T-helper 2 cell treated with Interferon-gamma antibody and Interleukin-4, amounts not matched to agents 5 μg/mL and 100 μg/mL, for 36 hours (primary cell): Measurements from ENCODE around the gene COL7A1.

Experiments
- DNase-seq: peaks from one replicate; pipeline ENCODE4 v3.0.0; 2021; ENCODE audit warnings: low spot score
- H3K27ac Mint-ChIP-seq: one replicate; pipeline ENCODE4 v1.8.0; 2021; ENCODE audit warnings: mild to moderate bottlenecking, mixed read lengths
- H3K27me3 Mint-ChIP-seq: one replicate; pipeline ENCODE4 v1.8.0; 2021; ENCODE audit warnings: low read depth, mixed read lengths
- H3K36me3 Mint-ChIP-seq: one replicate; pipeline ENCODE4 v1.8.0; 2021; ENCODE audit warnings: low read depth, mixed read lengths
- H3K4me1 Mint-ChIP-seq: one replicate; pipeline ENCODE4 v1.8.0; 2021; ENCODE audit warnings: low read depth, mixed read lengths
- H3K4me3 Mint-ChIP-seq: one replicate; pipeline ENCODE4 v1.8.0; 2022; ENCODE audit warnings: mild to moderate bottlenecking, moderate library complexity, mixed read lengths
- H3K9me3 Mint-ChIP-seq: one replicate; pipeline ENCODE4 v1.8.0; 2021; ENCODE audit warnings: mixed read lengths

Gene COL7A1

DNA sequence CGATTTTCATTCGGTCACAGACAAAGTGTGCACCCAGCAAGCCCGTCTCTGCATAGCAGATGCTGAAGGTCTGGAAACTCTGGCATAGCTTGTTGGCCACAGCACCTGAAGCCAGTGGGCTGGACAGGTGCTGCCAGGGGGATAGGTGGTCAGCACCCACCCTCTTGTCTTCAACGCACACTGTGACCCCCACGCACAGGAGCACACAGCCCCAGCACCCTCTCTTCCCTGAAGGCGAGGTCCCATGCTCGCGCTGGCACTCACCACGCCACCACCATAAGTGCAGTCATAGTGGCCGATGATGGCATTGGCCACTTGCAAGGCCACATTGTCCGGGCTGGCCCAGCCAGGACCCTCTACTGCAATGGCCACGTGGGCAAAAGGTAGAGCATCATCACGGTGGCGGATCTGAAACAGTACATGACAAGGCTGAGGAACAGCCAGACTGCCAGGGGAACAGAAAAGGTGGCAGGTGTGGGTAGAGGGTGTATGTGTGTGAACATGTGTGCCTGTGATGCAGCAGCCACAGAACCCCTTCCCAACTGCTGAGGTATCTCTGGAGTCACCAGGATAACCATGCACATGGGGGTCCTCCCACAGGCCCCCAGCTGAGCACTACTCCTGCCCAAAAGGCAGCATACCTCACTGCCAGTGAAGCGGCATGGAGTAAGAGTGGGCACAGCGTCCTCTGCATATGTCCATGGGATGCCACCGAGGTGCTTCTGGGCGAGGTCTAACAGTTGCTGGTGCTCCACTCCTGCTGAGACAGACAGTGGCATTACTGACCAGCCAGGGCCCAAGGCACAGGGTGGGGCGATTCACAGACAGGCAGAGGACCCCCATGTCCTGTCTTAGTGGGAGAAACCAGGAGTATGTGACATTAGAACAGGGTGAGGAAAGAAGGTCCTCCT, 5.8 kb upstream of the COL7A1 start:
- H3K4me1 Mint-ChIP-seq = no peaks in the 10 kb centered on the region
- H3K27me3 Mint-ChIP-seq = peaks cover 3% of the 10 kb centered on the region
- no peak for DNase-seq
- no peak overlapping the region for H3K4me3 Mint-ChIP-seq
- H3K9me3 Mint-ChIP-seq = no peaks in the 10 kb centered on the region
- H3K36me3 Mint-ChIP-seq = peaks cover 40% of the 10 kb centered on the region
- no peak overlapping the region for H3K27ac Mint-ChIP-seq

DNA sequence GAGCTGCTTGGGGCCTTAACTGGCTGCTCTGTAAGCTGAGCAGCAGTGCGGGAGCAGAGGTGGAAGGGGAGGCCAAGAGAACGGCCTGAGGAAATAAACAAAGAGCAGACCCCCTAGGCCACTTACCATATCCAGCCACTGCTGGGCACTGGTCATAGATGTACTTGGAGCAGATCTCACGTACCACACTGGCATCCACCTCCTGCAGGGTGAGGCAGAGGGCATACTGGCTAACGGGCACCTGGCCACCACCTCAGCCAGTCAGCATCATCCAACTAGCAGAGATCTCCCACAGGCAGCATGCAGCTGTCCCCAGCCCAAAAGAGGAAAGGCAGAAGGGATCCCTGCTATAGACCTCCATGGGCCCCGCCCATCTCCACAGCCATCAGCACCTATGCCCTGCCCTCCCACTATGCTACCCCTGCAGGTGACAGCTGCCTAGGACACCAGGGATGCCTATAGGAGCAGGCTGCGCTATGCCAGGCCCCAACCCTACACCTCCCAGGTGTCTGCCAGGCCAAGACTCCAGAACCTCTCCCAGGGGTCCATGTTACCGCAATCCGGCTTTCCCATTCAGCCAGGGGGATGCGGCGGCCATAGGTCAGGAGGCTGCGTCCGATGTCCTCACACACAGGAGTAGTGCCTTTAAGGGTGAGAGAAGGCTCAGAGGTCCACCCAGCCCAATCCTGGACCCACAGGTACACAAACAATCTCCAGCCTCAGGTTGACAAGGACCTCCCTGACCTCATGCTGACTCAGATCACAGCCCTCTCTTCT, 4.6 kb upstream of the COL7A1 start:
- no peak for DNase-seq
- Mint-ChIP-seq H3K9me3 (no peaks in the 10 kb centered on the region), H3K27ac (no peak overlapping the region), H3K27me3 (peaks cover 5% of the 10 kb centered on the region), H3K4me3 (no peak overlapping the region), H3K36me3 (peaks cover 30% of the 10 kb centered on the region), H3K4me1 (no peaks in the 10 kb centered on the region)

DNA sequence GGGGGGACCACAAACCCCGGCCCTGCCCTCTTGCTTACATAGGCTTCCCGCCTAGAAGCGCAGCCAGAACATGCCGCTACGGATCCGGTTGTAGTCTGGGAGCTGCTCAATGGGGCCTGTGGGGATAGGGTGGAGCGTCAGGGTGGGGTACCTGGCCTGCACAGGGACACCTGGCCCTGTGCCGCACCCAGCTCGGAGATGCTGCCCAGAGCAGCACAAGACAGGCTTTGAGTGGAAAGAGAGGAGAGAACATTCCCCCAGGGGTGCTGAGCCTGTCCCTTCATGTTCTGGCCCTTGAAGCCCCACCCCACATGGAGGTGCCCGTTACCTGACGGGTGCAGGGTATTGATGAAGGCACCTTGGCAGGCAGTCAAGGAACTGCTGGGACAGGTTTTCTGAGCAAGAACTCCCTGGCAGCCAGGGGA, 4.0 kb upstream of the COL7A1 start:
- Mint-ChIP-seq H3K27me3 (peaks cover 11% of the 10 kb centered on the region), H3K9me3 (no peaks in the 10 kb centered on the region), H3K36me3 (peaks cover 25% of the 10 kb centered on the region), H3K27ac (no peak overlapping the region), H3K4me1 (no peaks in the 10 kb centered on the region), H3K4me3 (no peak overlapping the region)
- no peak for DNase-seq

DNA sequence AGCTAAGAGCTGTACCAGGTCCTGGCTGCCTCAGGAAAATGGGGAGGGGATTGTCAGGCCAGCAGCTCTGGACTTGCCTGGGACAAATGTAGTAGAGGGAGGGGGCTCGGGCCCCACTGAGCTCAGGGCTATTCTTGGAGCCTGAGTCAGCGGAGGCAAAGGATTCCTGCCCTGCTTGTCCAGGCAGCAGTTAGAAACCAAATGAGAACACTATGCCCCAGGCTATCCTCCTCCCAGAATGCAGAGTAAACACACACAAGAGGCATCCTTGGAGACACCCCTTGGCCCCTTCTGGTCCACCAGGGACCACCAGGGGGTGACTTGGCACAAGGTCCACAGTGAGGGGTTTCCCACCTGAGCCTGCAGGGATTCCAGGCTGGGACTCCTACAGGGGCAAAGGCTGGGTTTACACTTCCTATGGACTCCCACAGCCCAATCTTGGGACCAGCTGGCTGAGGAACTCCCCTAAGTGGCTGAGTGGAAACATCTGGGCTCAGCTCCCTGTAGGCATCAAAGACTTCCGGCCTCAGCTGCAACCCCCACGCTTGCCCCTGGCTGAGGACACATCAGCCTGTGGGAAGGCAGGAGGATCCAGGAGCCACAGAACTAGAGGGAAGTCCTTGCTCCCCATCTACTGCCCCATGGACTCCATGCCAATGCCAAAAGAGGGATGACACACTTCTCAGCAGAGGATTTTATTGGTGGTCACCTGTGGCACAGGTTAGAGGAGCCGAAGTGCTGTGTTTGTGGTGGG, 3.4 kb upstream of the COL7A1 start:
- no peaks in the 10 kb centered on the region for H3K9me3 Mint-ChIP-seq
- peaks cover 13% of the 10 kb centered on the region for H3K27me3 Mint-ChIP-seq
- DNase-seq = no peak
- H3K4me3 Mint-ChIP-seq = no peak overlapping the region
- H3K36me3 Mint-ChIP-seq = peaks cover 20% of the 10 kb centered on the region
- H3K4me1 Mint-ChIP-seq = no peaks in the 10 kb centered on the region
- no peak overlapping the region for H3K27ac Mint-ChIP-seq

DNA sequence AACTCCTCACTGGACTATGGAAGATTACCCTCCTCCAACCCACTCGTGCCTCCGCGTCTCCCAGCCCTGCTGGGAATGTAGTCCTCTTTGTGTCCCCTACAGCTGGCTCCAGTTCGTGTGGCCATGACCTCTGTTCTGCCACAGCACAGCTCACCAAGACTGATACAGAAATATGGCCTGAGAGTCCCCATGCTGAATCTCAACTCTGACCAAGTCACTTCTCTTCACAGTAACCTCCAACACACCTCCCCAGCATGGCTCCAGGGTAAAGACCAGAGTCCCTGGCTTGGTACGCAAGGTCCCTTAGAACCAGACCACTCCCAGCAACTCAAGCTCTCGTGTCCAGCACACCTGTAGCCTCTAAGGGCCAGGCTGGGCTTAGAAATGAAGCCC, 2.3 kb upstream of the COL7A1 start:
- Mint-ChIP-seq H3K4me1 (no peaks in the 10 kb centered on the region), H3K9me3 (no peaks in the 10 kb centered on the region), H3K36me3 (peaks cover 14% of the 10 kb centered on the region), H3K4me3 (no peak overlapping the region), H3K27ac (no peak overlapping the region), H3K27me3 (peaks cover 13% of the 10 kb centered on the region)
- DNase-seq = no peak

DNA sequence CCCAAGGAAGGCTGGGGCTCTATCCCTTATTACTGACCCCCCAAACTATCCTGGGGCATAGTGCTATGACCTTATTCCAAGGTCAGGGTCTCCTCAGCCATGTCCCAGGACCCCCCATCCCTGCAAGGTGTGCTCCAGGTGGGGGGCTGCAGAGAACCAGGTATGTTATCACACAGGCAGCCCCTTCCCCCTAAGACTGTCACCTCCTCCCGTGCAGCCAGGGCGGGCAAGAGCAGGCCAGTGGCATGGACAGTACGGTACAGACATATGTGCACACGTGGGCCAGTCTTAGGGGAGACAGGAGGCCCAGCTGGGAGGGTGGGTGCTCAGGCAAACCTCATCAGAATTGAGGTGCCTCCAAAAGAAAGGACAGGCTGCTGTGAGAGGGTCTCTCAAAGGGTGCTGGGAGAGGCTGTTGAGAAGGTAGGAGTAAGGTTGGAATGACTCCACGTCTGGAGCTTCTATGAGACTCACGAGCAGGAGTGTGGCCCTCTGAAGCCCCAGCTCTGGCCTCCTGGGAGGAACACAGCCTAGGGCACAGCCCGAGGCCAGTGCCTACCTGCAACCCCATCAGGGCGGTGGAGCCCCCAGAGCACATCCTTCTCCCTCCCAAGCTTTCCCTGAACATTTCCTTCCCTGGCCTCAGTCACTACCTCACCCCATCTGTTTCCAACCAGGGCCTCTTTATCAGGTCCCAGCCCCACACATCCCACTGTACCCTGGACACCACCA, 1.7 kb upstream of the COL7A1 start:
- no peaks in the 10 kb centered on the region for H3K4me1 Mint-ChIP-seq
- H3K4me3 Mint-ChIP-seq = no peak overlapping the region
- H3K36me3 Mint-ChIP-seq = peaks cover 11% of the 10 kb centered on the region
- H3K9me3 Mint-ChIP-seq = no peaks in the 10 kb centered on the region
- H3K27me3 Mint-ChIP-seq = peaks cover 13% of the 10 kb centered on the region
- DNase-seq = no peak
- no peak overlapping the region for H3K27ac Mint-ChIP-seq

DNA sequence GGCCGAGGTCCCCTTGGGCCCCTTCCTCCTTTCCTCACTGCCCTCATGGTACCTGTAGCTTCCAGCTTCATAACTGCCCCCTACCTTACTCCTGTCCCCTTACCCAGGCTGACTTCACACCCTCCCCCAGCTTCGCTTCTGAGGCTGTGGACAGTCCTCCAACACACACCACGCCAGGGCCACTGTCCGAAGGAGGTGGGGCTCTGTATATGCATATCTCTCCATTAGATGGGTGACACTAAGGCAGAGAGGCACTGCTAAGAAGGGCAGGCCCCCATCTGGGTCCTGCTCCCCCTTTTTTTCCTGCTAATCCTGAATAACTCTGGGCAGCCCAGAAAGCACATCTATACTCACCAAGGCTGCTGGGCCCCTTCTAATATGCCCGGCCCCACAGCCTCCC, 1.0 kb upstream of the COL7A1 start:
- Mint-ChIP-seq H3K27ac (no peak overlapping the region), H3K4me3 (no peak overlapping the region), H3K4me1 (no peaks in the 10 kb centered on the region), H3K36me3 (peaks cover 9% of the 10 kb centered on the region), H3K27me3 (peaks cover 13% of the 10 kb centered on the region), H3K9me3 (no peaks in the 10 kb centered on the region)
- no peak for DNase-seq

DNA sequence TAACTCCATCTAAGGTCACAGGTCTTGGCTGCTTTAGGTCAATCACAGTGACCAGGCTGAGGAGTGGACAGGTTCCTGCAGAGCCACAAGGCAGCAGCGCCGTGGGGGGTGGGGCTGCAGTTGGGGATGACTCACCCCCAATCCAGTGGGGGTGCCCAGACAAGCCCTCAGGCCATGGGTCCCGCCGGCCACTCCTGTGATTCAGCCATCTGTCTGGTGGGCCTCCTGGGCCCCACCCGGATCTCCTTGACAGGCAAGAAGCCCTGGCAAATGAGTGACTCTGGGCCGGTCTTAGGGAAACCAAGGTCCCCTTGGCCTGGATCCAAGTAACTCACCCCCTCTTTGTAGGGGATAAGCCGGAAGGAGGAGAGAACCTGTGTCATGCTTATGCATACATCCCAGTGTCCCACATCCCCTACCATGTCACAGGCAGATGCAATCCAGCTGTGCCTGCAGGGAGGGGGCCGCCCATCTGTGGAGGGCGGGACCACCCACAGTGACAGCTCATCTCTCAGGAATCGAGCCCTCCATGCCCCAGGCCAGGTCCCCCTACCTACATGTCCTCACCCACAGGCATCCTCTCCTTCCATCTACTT, 495 bp upstream of the COL7A1 start:
- Mint-ChIP-seq H3K4me3 (no peak overlapping the region), H3K27ac (no peak overlapping the region), H3K27me3 (peaks cover 13% of the 10 kb centered on the region), H3K36me3 (peaks cover 6% of the 10 kb centered on the region), H3K4me1 (no peaks in the 10 kb centered on the region), H3K9me3 (no peaks in the 10 kb centered on the region)
- DNase-seq = no peak

DNA sequence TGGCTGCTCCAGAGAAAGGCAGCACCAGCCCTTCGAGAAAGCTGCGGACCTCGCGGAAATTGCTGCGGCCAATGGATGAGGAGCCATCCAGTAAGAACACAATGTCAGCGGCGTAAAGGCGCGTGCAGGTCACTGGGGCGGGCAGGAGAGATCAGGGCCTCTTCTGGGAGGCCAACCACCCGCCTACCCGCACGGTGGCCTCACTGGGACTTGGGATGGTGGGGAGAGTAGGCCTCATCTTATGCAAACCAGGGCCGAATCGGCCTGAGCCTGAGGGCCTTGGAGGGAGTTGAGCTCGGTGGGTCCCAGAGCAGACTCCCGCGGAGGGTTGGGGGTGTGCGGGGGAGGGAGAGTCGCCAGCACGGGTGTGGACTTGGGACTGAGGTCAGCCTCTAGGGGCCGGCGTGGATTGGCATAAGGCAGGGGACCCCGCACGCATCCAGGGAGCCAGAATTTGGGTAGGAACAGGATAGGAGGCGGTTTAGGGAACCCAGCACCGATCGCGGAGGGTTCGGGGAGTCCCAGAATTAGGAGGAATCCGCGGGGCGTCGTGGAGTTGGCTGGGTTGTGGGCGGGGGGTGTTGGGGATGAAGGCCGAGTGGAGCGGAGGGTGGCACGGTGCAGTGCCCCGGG, 596 bp downstream of the COL7A1 start:
- Mint-ChIP-seq H3K36me3 (no peaks in the 10 kb centered on the region), H3K9me3 (no peaks in the 10 kb centered on the region), H3K27me3 (peaks cover 17% of the 10 kb centered on the region), H3K4me3 (no peak overlapping the region), H3K27ac (no peak overlapping the region), H3K4me1 (no peaks in the 10 kb centered on the region)
- no peak for DNase-seq

DNA sequence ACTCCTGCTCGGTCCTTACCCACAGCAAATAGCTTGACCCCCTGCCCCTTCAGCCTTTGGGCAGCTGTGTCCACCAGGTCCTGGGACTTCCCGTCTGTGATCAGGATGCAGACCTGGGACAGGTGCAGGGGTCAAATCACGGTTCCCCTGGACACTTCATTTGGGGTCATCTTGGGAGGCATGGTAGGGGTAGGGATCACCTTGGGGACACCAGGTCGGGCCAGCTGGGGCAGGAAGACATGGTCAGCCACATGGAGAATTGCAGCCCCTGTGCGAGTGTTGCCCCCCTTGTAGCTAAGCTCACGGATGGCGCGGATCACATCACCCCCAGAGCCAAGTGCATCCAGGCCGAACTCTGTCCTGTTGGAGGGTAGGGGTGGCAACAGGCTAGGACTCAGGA, 1.8 kb downstream of the COL7A1 start:
- H3K4me1 Mint-ChIP-seq = no peaks in the 10 kb centered on the region

DNA sequence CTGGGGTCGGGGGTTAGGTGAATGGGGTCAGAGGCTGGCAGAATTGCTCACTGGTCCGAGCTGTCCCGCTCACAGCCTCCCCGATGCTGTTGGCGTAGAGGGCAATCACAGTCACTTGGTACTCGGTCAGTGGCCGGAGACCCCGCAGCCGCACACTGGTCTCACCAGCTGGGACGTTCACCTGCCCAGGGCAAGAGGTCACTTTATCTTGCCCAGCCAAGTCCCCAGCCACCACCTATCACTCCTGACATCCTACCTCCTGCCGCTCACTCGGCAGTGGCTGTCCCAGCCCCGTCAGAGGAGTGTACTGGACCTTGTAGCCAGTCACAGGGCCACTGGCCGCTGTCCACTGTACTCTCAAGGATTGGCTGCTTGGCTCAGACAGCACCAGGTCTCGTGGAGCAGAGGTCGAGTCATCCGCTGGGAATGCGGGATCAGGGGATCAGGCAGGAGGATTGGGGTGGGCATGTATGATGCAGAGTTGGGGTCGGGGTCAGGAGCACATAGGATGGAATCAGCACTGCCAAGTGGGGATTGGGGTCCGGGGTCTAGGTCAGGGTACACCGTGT, 2.5 kb downstream of the COL7A1 start:
- Mint-ChIP-seq H3K27me3 (peaks cover 22% of the 10 kb centered on the region), H3K27ac (no peak overlapping the region), H3K4me1 (no peaks in the 10 kb centered on the region), H3K9me3 (no peaks in the 10 kb centered on the region), H3K4me3 (no peak overlapping the region), H3K36me3 (no peaks in the 10 kb centered on the region)
- no peak for DNase-seq

More for the DNA sequence above, 1.8 kb downstream of the COL7A1 start:
- H3K36me3 Mint-ChIP-seq = no peaks in the 10 kb centered on the region
- DNase-seq = no peak
- H3K9me3 Mint-ChIP-seq = no peaks in the 10 kb centered on the region
- no peak overlapping the region for H3K4me3 Mint-ChIP-seq
- H3K27me3 Mint-ChIP-seq = peaks cover 22% of the 10 kb centered on the region
- H3K27ac Mint-ChIP-seq = no peak overlapping the region

DNA sequence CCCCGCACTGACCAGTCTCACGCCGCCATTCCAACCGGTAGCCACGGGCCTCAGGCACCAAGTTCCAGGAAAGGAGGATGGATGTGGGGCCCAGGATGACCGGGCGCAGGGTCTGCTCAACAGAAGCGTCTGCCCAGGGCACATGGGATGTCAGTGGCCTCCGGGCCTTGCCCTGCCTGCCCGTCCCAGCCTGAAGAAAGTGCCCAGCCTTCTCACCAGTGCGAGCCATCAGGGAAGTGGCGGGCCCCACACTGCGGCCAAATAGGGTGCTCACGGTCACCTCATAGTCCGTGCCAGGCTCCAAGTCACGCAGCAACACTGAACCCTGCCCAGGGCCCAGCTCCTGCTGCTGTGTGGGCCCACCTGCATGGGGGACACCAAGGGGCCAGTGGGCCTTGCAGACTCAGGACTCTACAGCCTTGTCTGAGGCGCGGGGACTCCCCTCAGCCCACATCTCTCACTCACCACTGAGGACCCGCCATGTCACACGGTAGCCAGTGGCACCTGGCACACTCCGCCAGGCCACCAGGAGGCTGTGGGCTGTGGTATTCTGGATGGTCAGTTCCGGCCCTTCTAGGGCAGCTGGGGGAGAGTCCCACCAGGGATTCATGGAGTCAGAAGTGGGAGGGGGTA, 3.1 kb downstream of the COL7A1 start:
- Mint-ChIP-seq H3K4me1 (no peaks in the 10 kb centered on the region), H3K9me3 (no peaks in the 10 kb centered on the region), H3K4me3 (no peak overlapping the region), H3K27me3 (peaks cover 22% of the 10 kb centered on the region), H3K27ac (no peak overlapping the region), H3K36me3 (no peaks in the 10 kb centered on the region)
- DNase-seq = no peak
